GM21447 (cell line): ENCODE measurements around the gene PDCD1LG2.
"Not testable (repeated sequence)": the region's sequence is repeated elsewhere in the genome, so short reads cannot be mapped to it uniquely, and the experiment has no call there.

Experiments
- ATAC-seq: cut with Tn5 transposase; IDR thresholded peaks from one replicate; pipeline ENCODE4 v1.9.1; 2021; ENCODE audit not compliant: unreplicated experiment

PDCD1LG2 gene

GRCh38 chr9:5493679-5494511 is 16.4 kb upstream of the PDCD1LG2 start:
- ATAC-seq: peak; percentile 84

GRCh38 chr9:5494765-5495164 is 15.6 kb upstream of the PDCD1LG2 start:
- ATAC-seq: not testable (repeated sequence)

GRCh38 chr9:5499157-5499556 is 11.2 kb upstream of the PDCD1LG2 start:
- ATAC-seq: no peak

- no peak for ATAC-seq
Observed at GRCh38 chr9:5499889-5500398, 10.4 kb upstream of the PDCD1LG2 start.

GRCh38 chr9:5500441-5501235 is 9.7 kb upstream of the PDCD1LG2 start:
- ATAC-seq: no peak

- ATAC-seq: no peak
Observed at GRCh38 chr9:5502553-5502952, 7.8 kb upstream of the PDCD1LG2 start.

GRCh38 chr9:5509573-5509972 is 758 bp upstream of the PDCD1LG2 start:
- no peak for ATAC-seq

GRCh38 chr9:5510989-5511388 is 658 bp downstream of the PDCD1LG2 start:
- ATAC-seq: no peak

- no peak for ATAC-seq
Observed at GRCh38 chr9:5511476-5511875, 1.1 kb downstream of the PDCD1LG2 start.

- ATAC-seq: no peak
Observed at GRCh38 chr9:5511935-5512580, 1.7 kb downstream of the PDCD1LG2 start.

- no peak for ATAC-seq
Observed at GRCh38 chr9:5512658-5513452, 2.5 kb downstream of the PDCD1LG2 start.

- ATAC-seq: no peak
Observed at GRCh38 chr9:5513966-5514616, 3.8 kb downstream of the PDCD1LG2 start.

GRCh38 chr9:5514617-5515260 is 4.4 kb downstream of the PDCD1LG2 start:
- no peak for ATAC-seq

- no peak for ATAC-seq
Observed at GRCh38 chr9:5515261-5515650, 4.9 kb downstream of the PDCD1LG2 start.

GRCh38 chr9:5516453-5517220 is 6.3 kb downstream of the PDCD1LG2 start:
- ATAC-seq: no peak

GRCh38 chr9:5518171-5518936 is 8.0 kb downstream of the PDCD1LG2 start:
- peak; percentile 66 for ATAC-seq

- ATAC-seq: peak; percentile 24
Observed at GRCh38 chr9:5518937-5519319, 8.6 kb downstream of the PDCD1LG2 start.

- ATAC-seq: no peak
Observed at GRCh38 chr9:5524090-5524489, 13.8 kb downstream of the PDCD1LG2 start.
